Retinal pigment epithelial cell (primary cell): ENCODE data around the gene FRMPD1.

Experiments used
- DNase-seq: peaks from one replicate; pipeline ENCODE4 v3.0.0-alpha.2; 2010; ENCODE audit warnings: low read depth
- H3K4me3 ChIP-seq: 2 replicates; pipeline ENCODE4 v1.5.1; 2011; ENCODE audit warnings: mild to moderate bottlenecking, low read length, control low read depth, moderate library complexity
- CTCF ChIP-seq: conservative IDR thresholded peaks from 2 replicates; pipeline ENCODE4 v1.5.1; 2011; ENCODE audit warnings: low read depth, low read length, control low read depth, inconsistent platforms

FRMPD1 gene

GRCh38 chr9:37635808-37636207 lies 14.9 kb upstream of the FRMPD1 start:
- H3K4me3 ChIP-seq = no peak overlapping the region
- DNase-seq = no peak

GRCh38 chr9:37636511-37637448 lies 14.0 kb upstream of the FRMPD1 start:
- TF ChIP-seq CTCF = no peak
- DNase-seq = no peak
- no peak overlapping the region for H3K4me3 ChIP-seq

More at GRCh38 chr9:37635808-37636207, 14.9 kb upstream of the FRMPD1 start:
- no peak for TF ChIP-seq CTCF

GRCh38 chr9:37639109-37639762 lies 11.5 kb upstream of the FRMPD1 start:
- no peak for DNase-seq
- TF ChIP-seq CTCF = no peak
- H3K4me3 ChIP-seq = no peak overlapping the region

GRCh38 chr9:37639841-37640240 lies 10.9 kb upstream of the FRMPD1 start:
- H3K4me3 ChIP-seq = no peak overlapping the region
- no peak for DNase-seq
- no peak for TF ChIP-seq CTCF

GRCh38 chr9:37640246-37640645 lies 10.5 kb upstream of the FRMPD1 start:
- H3K4me3 ChIP-seq = no peak overlapping the region
- no peak for DNase-seq
- TF ChIP-seq CTCF = no peak

- no peak for TF ChIP-seq CTCF
These were observed 9.4 kb upstream of the FRMPD1 start for GRCh38 chr9:37641331-37641730.

GRCh38 chr9:37643214-37643613 lies 7.5 kb upstream of the FRMPD1 start:
- no peak for DNase-seq
- no peak overlapping the region for H3K4me3 ChIP-seq
- no peak for TF ChIP-seq CTCF

More at GRCh38 chr9:37641331-37641730, 9.4 kb upstream of the FRMPD1 start:
- no peak for DNase-seq
- no peak overlapping the region for H3K4me3 ChIP-seq
